Hepatocyte (in vitro differentiated cells): ENCODE results near the gene ANKRD13C. TPM values are rescaled to one million over a fixed set of nuclear protein-coding genes. Genes with fewer than 3 reads are reported as not detected.

Experiments
- DNase-seq: peaks from one replicate; pipeline ENCODE4 v3.0.0-alpha.2; 2016; ENCODE audit warnings: low spot score
- H2AFZ ChIP-seq: fragments of 200-600 bp; sonication (generic); 2 replicates; pipeline ENCODE4 v1.6.0; 2016; ENCODE audit warnings: antibody characterized with exemption, mild to moderate bottlenecking
- H3K27ac ChIP-seq: fragments of 200-600 bp; sonication (generic); 2 replicates; pipeline ENCODE4 v1.5.1; 2016; ENCODE audit warnings: mild to moderate bottlenecking
- H3K27me3 ChIP-seq: fragments of 200-600 bp; sonication (generic); 2 replicates; pipeline ENCODE4 v1.6.1; 2016
- H3K36me3 ChIP-seq: fragments of 200-600 bp; sonication (generic); replicated peaks from 2 replicates; pipeline ENCODE4 v1.5.1; 2016; ENCODE audit warnings: low read depth; ENCODE audit not compliant: insufficient read depth
- H3K4me1 ChIP-seq: fragments of 200-600 bp; sonication (generic); 2 replicates; pipeline ENCODE4 v1.5.1; 2016; ENCODE audit warnings: mild to moderate bottlenecking, moderate library complexity; ENCODE audit not compliant: insufficient read depth
- H3K4me2 ChIP-seq: fragments of 200-600 bp; sonication (generic); 2 replicates; pipeline ENCODE4 v1.6.0; 2016
- H3K4me3 ChIP-seq: fragments of 200-600 bp; sonication (generic); 2 replicates; pipeline ENCODE4 v1.5.1; 2016; ENCODE audit warnings: mild to moderate bottlenecking
- H3K79me2 ChIP-seq: fragments of 200-600 bp; sonication (generic); 2 replicates; pipeline ENCODE4 v1.6.0; 2017; ENCODE audit warnings: mild to moderate bottlenecking
- H3K9me2 ChIP-seq: fragments of 200-600 bp; sonication (generic); replicated peaks from 2 replicates; pipeline ENCODE4 v1.6.0; 2017; ENCODE audit warnings: mild to moderate bottlenecking; ENCODE audit not compliant: insufficient read depth
- H3K9me3 ChIP-seq: fragments of 200-600 bp; sonication (generic); 2 replicates; pipeline ENCODE4 v1.5.1; 2016; ENCODE audit warnings: low read depth, mild to moderate bottlenecking
- H4K20me1 ChIP-seq: fragments of 200-600 bp; sonication (generic); 2 replicates; pipeline ENCODE4 v1.6.0; 2016; ENCODE audit warnings: mild to moderate bottlenecking; ENCODE audit not compliant: insufficient read depth, poor library complexity, severe bottlenecking
- CTCF ChIP-seq: fragments of 200-600 bp; sonication (generic); IDR thresholded peaks from 2 replicates; pipeline ENCODE4 v1.5.1; 2016; ENCODE audit warnings: antibody characterized with exemption, mild to moderate bottlenecking; ENCODE audit not compliant: poor library complexity
- EZH2 ChIP-seq: fragments of 200-600 bp; sonication (generic); IDR thresholded peaks from 2 replicates; pipeline ENCODE4 v1.6.1; 2016; ENCODE audit warnings: antibody characterized with exemption, mild to moderate bottlenecking, borderline replicate concordance
- EZH2phosphoT487 ChIP-seq: fragments of 200-600 bp; sonication (generic); IDR thresholded peaks from one replicate; pipeline ENCODE4 v1.6.1; 2018; ENCODE audit warnings: antibody characterized with exemption, mild to moderate bottlenecking, low read depth, moderate library complexity; ENCODE audit not compliant: unreplicated experiment, severe bottlenecking
- WGBS: methylation state at CpG from one replicate; pipeline ENCODE4 v1.1.6; 2016; ENCODE audit warnings: low lambda C conversion rate; ENCODE audit errors: missing lambda C conversion rate; 5-methylcytosine and 5-hydroxymethylcytosine counted together
- polyA plus RNA-seq: library from polyadenylated mRNA; unstranded; fragments of >200 nt; fragmentation: Nextera tagmentation; extraction: Ambion mirVana; gene quantifications from 2 replicates; pipeline ENCODE4 v1.2.1, GENCODE V29; 2016
- total RNA-seq: library from RNA; depleted of rRNA; stranded (reverse); fragments of >200 nt; gene quantifications from 2 replicates; pipeline ENCODE4 v1.2.3, GENCODE V29; 2014

Gene ANKRD13C
- total and polyA plus RNA-seq, 2 experiments from 2014 or later: 14.9 to 26.5 TPM

GRCh38 chr1:70387507-70387906 lies 33.0 kb upstream of the ANKRD13C start:
- no peaks in the 10 kb centered on the region for H3K79me2 ChIP-seq
- no peaks in the 10 kb centered on the region for H3K4me1 ChIP-seq
- H3K4me3 ChIP-seq: no peak overlapping the region
- H3K27me3 ChIP-seq: no peaks in the 10 kb centered on the region
- H3K9me2 ChIP-seq: no peaks in the 10 kb centered on the region
- DNase-seq: no peak
- H3K4me2 ChIP-seq: no peak overlapping the region
- H3K27ac ChIP-seq: no peak overlapping the region
- no peaks in the 10 kb centered on the region for H3K9me3 ChIP-seq
- H2AFZ ChIP-seq: no peak overlapping the region
- TF ChIP-seq CTCF (no peak), EZH2phosphoT487 (no peak), EZH2 (no peak)
- 86% methylated on average over 5 of the region's 5 CpGs for WGBS
- no peaks in the 10 kb centered on the region for H3K36me3 ChIP-seq
- no peaks in the 10 kb centered on the region for H4K20me1 ChIP-seq

GRCh38 chr1:70386121-70386520 lies 31.6 kb upstream of the ANKRD13C start:
- Histone ChIP-seq H3K36me3 (no peaks in the 10 kb centered on the region), H3K9me2 (no peaks in the 10 kb centered on the region), H3K9me3 (no peaks in the 10 kb centered on the region), H3K79me2 (no peaks in the 10 kb centered on the region), H4K20me1 (no peaks in the 10 kb centered on the region), H3K4me3 (no peak overlapping the region), H3K4me2 (no peak overlapping the region), H2AFZ (no peak overlapping the region), H3K27me3 (no peaks in the 10 kb centered on the region), H3K27ac (no peak overlapping the region), H3K4me1 (no peaks in the 10 kb centered on the region)
- TF ChIP-seq CTCF: no peak
- TF ChIP-seq EZH2phosphoT487: no peak
- no peak for TF ChIP-seq EZH2
- no peak for DNase-seq
- 90% methylated on average over 2 of the region's 2 CpGs for WGBS

GRCh38 chr1:70385477-70385876 lies 31.0 kb upstream of the ANKRD13C start:
- H3K4me2 ChIP-seq: no peak overlapping the region
- no peaks in the 10 kb centered on the region for H4K20me1 ChIP-seq
- no peak overlapping the region for H3K27ac ChIP-seq
- no peak overlapping the region for H3K4me3 ChIP-seq
- H3K79me2 ChIP-seq: no peaks in the 10 kb centered on the region
- no peaks in the 10 kb centered on the region for H3K9me2 ChIP-seq
- no peaks in the 10 kb centered on the region for H3K36me3 ChIP-seq
- 91% methylated on average over 6 of the region's 6 CpGs for WGBS
- no peak overlapping the region for H2AFZ ChIP-seq
- DNase-seq: no peak
- no peaks in the 10 kb centered on the region for H3K4me1 ChIP-seq
- TF ChIP-seq EZH2phosphoT487: no peak
- no peak for TF ChIP-seq CTCF
- TF ChIP-seq EZH2: no peak
- no peaks in the 10 kb centered on the region for H3K27me3 ChIP-seq
- H3K9me3 ChIP-seq: no peaks in the 10 kb centered on the region

- H3K4me2 ChIP-seq: no peak overlapping the region
- H3K79me2 ChIP-seq: no peaks in the 10 kb centered on the region
- H3K9me3 ChIP-seq: no peaks in the 10 kb centered on the region
- no peaks in the 10 kb centered on the region for H4K20me1 ChIP-seq
- no peak for DNase-seq
- H3K4me3 ChIP-seq: no peak overlapping the region
- H3K9me2 ChIP-seq: no peaks in the 10 kb centered on the region
- H3K4me1 ChIP-seq: no peaks in the 10 kb centered on the region
- H2AFZ ChIP-seq: no peak overlapping the region
- H3K27ac ChIP-seq: no peak overlapping the region
- WGBS: 97% methylated on average over 2 of the region's 2 CpGs
- no peaks in the 10 kb centered on the region for H3K27me3 ChIP-seq
- no peak for TF ChIP-seq EZH2
- no peak for TF ChIP-seq CTCF
- no peak for TF ChIP-seq EZH2phosphoT487
- H3K36me3 ChIP-seq: no peaks in the 10 kb centered on the region
These were observed 30.0 kb upstream of the ANKRD13C start for GRCh38 chr1:70384542-70384941.
